Lower lobe of right lung (tissue), 2 donors: ENCODE results near the gene GNAO1. TPM values are rescaled to one million over a fixed set of nuclear protein-coding genes. Genes with fewer than 3 reads are reported as not detected.

Source experiments
- ATAC-seq, 2 donors: fragments of 200-7000 bp; cut with Tn5 transposase; one replicate each; pipeline ENCODE4 v1.9.1; 2020 to 2022; ENCODE audit warnings: mild to moderate bottlenecking in 2 of 2, moderate library complexity in 2 of 2
- DNase-seq: peaks from one replicate; pipeline ENCODE4 v3.0.0-alpha.2; 2020
- H3K27ac ChIP-seq: fragments of 200-600 bp; one replicate; pipeline ENCODE4 v1.8.0; 2022
- H3K27me3 ChIP-seq: fragments of 200-600 bp; one replicate; pipeline ENCODE4 v1.8.0; 2022; ENCODE audit warnings: low read depth
- H3K36me3 ChIP-seq: fragments of 200-600 bp; one replicate; pipeline ENCODE4 v1.8.0; 2022; ENCODE audit warnings: mild to moderate bottlenecking
- H3K4me1 ChIP-seq: fragments of 200-600 bp; one replicate; pipeline ENCODE4 v1.8.0; 2022
- H3K4me3 ChIP-seq: fragments of 200-600 bp; one replicate; pipeline ENCODE4 v1.8.0; 2022; ENCODE audit warnings: mild to moderate bottlenecking
- H3K9me3 ChIP-seq: fragments of 200-600 bp; one replicate; pipeline ENCODE4 v1.8.0; 2022
- CTCF ChIP-seq: fragments of 200-600 bp; IDR thresholded peaks from one replicate; pipeline ENCODE4 v1.8.0; 2022; ENCODE audit warnings: antibody characterized with exemption, mild to moderate bottlenecking
- intact Hi-C: fragments of 100-400 bp; cut with DNase I; formaldehyde crosslinking; loops from one replicate; pipeline ENCODE4 v1.11.0; 2022
- total RNA-seq: library from RNA; stranded (reverse); fragmentation: NEBNext Ultra II Directional; extraction: Animal tissue kit (Norgen Biotek cat#: 25700); gene quantifications from one replicate; pipeline ENCODE4 v1.2.1, GENCODE V29; 2021
- donor health status: DM: no; HTN: yes; CAD: no; lungs with severe emphysema.

GNAO1 gene
- total RNA-seq, 1 donor from 2014 or later: 1.8 TPM

DNA sequence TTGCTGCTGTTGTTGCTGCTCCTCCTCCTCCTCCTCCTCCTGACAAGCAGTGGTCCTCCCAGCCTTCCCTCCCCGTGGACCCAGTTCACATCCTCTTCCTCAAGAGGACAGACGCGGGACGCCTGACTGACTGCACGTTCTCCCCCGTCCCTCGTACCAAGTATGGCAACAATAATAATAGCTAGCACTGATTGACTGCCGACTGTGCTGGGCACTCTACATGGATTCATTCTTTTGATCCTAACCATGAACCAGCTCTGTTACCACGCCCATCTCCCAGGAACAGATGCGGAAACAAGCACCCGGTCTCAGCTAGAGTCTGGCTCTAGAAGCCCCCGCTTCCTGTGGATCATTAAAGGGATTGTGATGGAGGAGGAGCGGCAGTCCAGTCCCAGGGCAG, 78.0 kb downstream of the GNAO1 start:
- no peaks in the 10 kb centered on the region for H3K27me3 ChIP-seq
- TF ChIP-seq CTCF: no peak
- H3K4me1 ChIP-seq: no peaks in the 10 kb centered on the region
- ATAC-seq (no peak), DNase-seq (no peak)
- H3K27ac ChIP-seq: no peak overlapping the region
- H3K36me3 ChIP-seq: no peaks in the 10 kb centered on the region
- no peaks in the 10 kb centered on the region for H3K9me3 ChIP-seq
- intact Hi-C loops: no loop called here
- H3K4me3 ChIP-seq: no peak overlapping the region

DNA sequence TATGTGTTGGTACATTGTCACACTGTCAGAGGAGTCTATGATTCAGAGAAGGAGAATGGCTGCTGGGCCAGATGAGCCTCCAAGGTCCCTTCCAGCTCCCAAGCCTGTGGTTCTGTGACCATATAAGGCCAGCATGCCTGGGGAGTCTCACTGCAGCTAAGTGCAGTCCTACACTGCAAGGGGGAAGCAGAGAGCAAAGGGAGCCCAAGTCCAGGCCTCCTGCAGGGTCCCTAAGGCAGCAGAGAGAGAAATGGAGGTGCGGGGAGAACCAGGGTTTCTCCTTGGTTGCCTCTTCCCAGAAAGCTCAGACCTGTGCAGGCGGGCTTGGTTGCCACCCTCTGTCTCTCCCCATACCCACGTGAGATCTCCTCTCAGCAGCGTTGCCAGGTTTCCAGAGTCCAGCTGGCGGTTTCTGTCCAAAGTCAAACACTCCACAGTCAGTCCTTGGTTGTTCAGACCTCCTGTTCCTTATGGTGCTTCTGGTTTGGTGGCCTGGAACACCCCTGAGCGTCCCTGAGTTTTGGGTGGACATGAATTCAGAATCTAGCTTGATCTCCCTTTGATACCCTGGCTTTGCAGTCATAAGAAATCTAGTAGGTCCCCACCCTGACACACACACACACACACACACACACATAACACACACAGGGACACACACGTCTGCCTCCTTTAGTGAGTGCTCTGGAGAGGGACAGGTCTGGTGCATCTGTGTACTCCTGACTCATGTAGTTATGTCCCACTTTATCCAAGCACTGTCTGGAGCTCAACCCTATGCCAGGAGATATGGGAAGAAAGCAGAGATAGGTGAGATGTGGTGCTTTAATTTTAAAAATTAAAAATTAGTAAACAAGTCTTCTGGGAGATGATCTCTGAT, 78.8 kb downstream of the GNAO1 start:
- intact Hi-C loops: no loop called here
- H3K27ac ChIP-seq: no peak overlapping the region
- peak; percentile 58 to 72 for ATAC-seq
- H3K27me3 ChIP-seq: no peaks in the 10 kb centered on the region
- DNase-seq: no peak
- no peaks in the 10 kb centered on the region for H3K36me3 ChIP-seq
- H3K4me1 ChIP-seq: no peaks in the 10 kb centered on the region
- no peaks in the 10 kb centered on the region for H3K9me3 ChIP-seq
- H3K4me3 ChIP-seq: no peak overlapping the region
- TF ChIP-seq CTCF: no peak

DNA sequence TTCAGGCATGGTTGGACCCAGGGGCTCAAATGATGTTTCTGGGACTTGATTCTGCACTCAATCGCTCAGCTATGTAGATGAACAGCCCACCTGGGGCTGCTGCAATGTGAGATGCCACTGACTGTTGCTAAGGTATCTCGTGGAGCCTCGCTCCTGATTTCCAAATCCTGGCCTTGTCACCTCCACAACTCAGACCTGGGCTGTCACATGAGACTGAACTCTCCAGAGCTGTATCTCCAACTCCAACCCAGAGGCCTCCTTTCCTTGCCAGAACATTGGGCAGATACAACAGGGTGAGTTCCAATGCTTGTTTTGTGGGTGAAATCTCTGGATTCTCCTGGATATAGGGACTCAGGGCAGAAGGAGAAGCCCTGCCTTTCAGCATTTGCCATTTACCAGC, 79.5 kb downstream of the GNAO1 start:
- no peak for DNase-seq

DNA sequence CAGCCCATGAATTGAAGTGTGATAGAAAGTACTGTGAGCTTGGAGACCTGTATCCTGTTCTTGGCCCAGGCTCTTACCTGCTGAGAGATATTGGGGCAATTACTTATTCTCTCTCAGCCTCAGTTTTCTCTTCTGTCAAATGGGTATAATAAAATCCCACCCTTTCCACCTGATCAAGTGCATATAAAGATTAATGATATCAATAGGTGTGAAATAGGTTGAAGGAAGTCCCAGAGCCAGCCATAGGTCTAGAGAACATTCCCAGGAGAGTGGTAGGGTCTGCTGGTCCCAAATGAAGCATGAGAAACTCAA, 81.2 kb downstream of the GNAO1 start:
- DNase-seq (no peak), ATAC-seq (no peak)
- Histone ChIP-seq H3K9me3 (no peaks in the 10 kb centered on the region), H3K4me1 (no peaks in the 10 kb centered on the region), H3K4me3 (no peak overlapping the region), H3K27me3 (no peaks in the 10 kb centered on the region), H3K27ac (no peak overlapping the region), H3K36me3 (no peaks in the 10 kb centered on the region)
- no peak for TF ChIP-seq CTCF
- intact Hi-C loops: no loop called here

More for the DNA sequence above, 79.5 kb downstream of the GNAO1 start:
- intact Hi-C loops: no loop called here
- Histone ChIP-seq H3K27ac (no peak overlapping the region), H3K4me3 (no peak overlapping the region), H3K9me3 (no peaks in the 10 kb centered on the region), H3K4me1 (no peaks in the 10 kb centered on the region), H3K36me3 (no peaks in the 10 kb centered on the region), H3K27me3 (no peaks in the 10 kb centered on the region)
- no peak for ATAC-seq
- TF ChIP-seq CTCF: no peak

GRCh38 chr16:56273615-56274014, 82.3 kb downstream of the GNAO1 start:
- Histone ChIP-seq H3K4me1 (no peaks in the 10 kb centered on the region), H3K27me3 (no peaks in the 10 kb centered on the region), H3K36me3 (no peaks in the 10 kb centered on the region), H3K4me3 (no peak overlapping the region), H3K9me3 (no peaks in the 10 kb centered on the region), H3K27ac (no peak overlapping the region)
- ATAC-seq (no peak), DNase-seq (no peak)
- intact Hi-C loops: no loop called here
- TF ChIP-seq CTCF: no peak
